Stimulated activated CD8-positive, alpha-beta memory T cell treated with anti-CD3 and anti-CD28 coated beads, Interleukin-15, amount 100 ng/mL, for 24 hours (primary cell): ENCODE data around the gene THBS4.

ENCODE experiments used
- DNase-seq: peaks from one replicate; pipeline ENCODE4 v3.0.0-alpha.2; 2020; ENCODE audit warnings: low read depth

THBS4 gene

DNA sequence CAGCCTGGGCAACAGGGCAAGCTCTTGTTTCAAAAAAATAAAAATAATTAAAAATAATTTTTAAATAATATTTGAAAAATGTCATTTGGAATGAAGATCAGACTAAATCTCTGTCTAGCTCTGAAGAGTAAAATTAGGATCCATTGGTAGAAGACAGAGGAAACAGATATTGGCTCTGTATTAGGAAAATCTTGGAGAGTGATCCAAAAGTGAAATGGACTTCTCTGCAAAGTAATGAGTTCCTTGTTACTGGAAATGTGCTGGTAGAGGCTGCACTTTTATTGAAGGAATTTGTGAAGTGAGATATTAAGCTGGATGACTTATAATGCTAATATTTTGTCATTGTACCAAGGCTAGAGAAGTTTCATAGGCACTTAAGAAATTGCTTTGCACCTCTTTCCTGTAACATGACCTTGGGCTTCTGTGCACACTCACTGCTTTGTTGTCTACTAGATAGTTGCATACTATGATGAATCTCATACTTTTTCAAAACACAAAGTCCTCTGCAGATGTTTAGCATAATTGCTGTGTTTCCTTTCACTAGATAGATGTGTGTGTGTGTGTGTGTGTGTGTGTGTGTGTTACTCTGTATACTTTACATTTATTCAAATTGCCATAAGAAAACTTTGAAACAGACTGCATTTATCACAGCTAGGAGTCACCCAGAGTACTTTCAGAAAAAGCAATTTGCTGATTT is 13.1 kb downstream of the THBS4 start:
- no peak for DNase-seq

DNA sequence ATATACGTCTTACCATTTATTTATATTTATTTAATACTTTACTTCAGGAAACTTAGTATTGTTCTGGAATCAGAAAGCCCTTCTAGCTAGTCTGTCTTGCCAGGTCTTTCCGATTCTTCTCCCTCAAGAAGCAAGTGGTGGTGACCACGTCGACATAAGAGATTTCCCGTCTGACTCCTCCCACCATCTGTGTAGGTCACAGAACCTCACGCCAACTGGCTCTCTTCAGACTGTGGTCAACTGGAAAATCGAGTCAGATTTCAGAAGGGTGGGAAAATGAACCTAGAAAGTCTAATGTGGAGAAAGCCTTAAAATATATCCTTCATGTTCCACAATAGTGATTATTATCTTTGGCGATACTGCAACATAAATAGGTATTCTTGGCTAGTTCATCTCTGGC is 17.3 kb downstream of the THBS4 start:
- no peak for DNase-seq

DNA sequence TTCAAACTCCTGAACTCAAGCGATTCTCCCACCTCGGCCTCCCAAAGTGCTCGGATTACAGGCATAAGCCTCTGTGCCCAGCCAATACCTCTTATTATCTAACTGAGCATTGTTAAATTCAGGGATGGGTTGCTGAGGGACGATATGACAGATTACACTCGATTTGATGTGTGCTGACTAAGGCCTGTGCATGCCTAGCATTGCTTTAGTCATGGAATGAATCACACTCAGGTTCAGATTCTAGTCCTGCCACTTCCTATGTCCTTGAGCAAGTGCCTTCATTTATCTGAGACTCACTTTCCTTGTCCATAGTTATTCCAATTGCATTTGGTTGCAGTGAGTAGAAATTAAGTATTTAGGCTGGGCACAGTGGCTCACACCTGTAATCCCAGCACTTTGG is 19.5 kb downstream of the THBS4 start:
- DNase-seq: no peak

GRCh38 chr5:80055491-80056170 is 20.5 kb downstream of the THBS4 start:
- DNase-seq: no peak

GRCh38 chr5:80057099-80057498 is 22.0 kb downstream of the THBS4 start:
- DNase-seq: no peak

DNA sequence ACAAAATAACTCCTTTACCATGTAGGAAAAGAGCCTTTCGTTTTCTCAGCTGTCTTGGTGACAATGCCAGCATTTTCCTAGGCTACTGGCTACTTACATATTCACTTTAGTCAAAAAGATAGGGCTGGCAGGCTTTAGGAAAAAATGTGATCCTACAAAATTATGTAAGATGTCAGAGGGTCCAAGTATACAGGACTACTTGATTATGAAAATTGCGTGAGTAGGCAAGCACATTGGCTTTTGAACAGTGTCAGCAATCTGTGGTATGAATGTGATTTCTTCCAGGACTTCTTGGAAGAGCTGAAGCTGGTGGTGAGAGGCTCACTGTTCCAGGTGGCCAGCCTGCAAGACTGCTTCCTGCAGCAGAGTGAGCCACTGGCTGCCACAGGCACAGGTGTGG is 22.8 kb downstream of the THBS4 start:
- no peak for DNase-seq

DNA sequence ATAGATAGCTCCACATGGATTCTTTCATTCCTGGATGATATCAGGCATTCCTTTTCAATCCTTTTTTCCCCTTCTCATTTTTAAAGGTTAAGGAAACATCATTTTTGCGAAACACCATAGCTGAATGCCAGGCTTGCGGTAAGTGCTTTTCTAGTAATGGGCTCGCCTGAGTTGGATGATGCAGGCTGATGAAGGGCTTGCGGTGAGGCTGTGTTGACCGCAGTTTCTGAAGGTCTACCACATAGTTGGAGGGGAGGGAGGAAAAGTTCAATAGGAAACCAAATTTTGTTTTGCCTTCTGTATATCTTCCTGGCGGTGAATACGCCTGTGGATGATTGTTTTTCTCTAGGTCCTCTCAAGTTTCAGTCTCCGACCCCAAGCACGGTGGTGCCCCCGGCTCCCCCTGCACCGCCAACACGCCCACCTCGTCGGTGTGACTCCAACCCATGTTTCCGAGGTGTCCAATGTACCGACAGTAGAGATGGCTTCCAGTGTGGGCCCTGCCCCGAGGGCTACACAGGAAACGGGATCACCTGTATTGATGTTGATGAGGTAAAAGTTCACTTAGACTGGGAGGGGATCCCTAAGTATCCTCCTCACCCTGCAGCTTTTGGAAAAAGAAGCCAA is 24.3 kb downstream of the THBS4 start:
- no peak for DNase-seq

- DNase-seq: no peak
Observed at GRCh38 chr5:80060966-80061365, 25.8 kb downstream of the THBS4 start.

DNA sequence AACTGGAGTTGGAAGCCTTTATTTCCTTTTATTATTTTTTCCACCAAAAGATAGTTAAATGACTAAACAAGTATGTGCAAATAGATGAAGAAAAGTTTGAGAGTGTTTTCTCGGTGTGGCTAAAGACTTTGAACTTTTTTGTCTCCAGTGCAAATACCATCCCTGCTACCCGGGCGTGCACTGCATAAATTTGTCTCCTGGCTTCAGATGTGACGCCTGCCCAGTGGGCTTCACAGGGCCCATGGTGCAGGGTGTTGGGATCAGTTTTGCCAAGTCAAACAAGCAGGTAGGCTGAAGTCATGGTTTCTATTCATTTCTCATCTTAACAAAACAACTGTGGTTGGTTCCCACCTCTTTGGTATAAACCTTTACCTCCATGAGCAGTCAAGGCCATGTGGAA is 26.4 kb downstream of the THBS4 start:
- DNase-seq: no peak

- DNase-seq: no peak
Observed at GRCh38 chr5:80064124-80064523, 29.0 kb downstream of the THBS4 start.

DNA sequence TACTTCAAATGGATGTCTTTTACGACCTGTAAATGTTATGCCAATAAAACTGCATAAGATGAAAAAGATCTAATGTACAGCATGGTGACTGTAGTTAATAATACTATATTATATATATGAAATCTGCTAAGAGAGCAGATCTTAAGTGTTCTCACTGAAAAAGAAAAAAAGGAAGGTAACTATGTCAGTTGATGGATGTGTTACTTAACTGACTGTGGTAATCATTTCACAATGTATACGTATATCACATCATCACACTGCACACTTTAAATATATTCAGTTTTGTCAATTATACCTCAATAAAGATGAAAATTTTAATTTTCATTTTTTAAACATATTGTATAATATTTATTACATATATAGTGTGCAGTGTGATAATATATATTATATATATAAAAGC is 31.9 kb downstream of the THBS4 start:
- no peak for DNase-seq

DNA sequence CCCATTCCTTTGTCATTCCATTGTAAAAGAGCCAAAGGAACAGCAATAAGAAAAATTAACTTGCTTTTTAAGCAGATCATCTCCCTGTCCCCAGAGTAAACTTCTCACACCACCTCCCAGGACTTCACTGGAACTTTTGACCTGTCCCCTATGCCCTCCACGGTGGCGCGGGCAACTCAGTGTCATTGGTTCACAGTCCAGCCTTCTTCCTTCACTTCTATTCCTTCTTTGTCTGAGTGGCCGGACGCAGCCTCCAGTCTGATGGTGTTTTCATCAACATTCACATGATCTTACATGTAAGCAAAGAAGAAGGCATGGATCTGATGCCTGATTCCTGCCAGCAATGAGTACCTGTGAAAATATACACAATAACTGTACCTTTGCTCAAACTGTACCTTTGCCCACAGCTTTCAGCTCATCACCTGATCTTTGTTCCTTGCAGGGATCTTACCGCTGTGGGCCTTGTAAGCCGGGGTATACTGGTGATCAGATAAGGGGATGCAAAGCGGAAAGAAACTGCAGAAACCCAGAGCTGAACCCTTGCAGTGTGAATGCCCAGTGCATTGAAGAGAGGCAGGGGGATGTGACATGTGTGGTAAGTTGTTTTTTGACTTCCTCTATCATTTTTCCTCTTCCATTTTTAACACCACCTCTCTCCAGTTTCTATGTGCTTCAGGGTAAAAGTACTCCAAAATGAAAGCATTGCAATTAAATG is 32.5 kb downstream of the THBS4 start:
- DNase-seq: no peak

DNA sequence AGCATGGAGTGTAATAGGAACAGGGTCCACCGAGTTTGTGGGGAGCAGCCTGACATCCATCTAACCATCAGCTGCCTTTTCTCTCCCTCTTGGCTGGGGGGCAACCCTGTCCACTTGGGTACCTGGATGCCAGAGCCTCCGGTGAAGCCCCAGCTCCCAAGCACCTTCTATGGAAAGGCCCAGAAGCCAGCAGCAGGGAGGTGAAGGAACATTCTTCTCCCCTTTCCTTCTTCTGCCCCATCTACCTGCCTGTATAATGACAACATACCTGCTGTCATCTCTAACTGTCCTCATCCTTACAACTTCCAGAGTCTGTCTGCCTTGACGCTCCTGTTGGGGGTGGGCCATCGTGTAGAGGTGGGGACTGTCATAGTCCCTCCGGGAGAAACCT is 33.1 kb downstream of the THBS4 start:
- no peak for DNase-seq

GRCh38 chr5:80068775-80069174 is 33.6 kb downstream of the THBS4 start:
- DNase-seq: no peak

GRCh38 chr5:80069251-80069800 is 34.2 kb downstream of the THBS4 start:
- no peak for DNase-seq

GRCh38 chr5:80069918-80070318 is 34.8 kb downstream of the THBS4 start:
- no peak for DNase-seq

- no peak for DNase-seq
Observed at GRCh38 chr5:80070338-80071056, 35.3 kb downstream of the THBS4 start.

- DNase-seq: no peak
Observed at GRCh38 chr5:80071510-80072021, 36.4 kb downstream of the THBS4 start.

GRCh38 chr5:80072103-80073073 is 37.2 kb downstream of the THBS4 start:
- DNase-seq: no peak
